ENCODE results near the gene SH3GLB2. TPM values are rescaled to one million over a fixed set of nuclear protein-coding genes. Genes with fewer than 3 reads are reported as not detected.

The SH3GLB2 gene
- total and polyA plus RNA-seq, 2 experiments from 2014 or later = 21.9 to 68.0 TPM

GRCh38 chr9:129038109-129038852, 10.2 kb upstream of the SH3GLB2 start:
- peaks cover 22% of the 10 kb centered on the region for H3K36me3 Mint-ChIP-seq (ENCODE audit: low read depth)
- TF ChIP-seq EZH2phosphoT487 (IDR thresholded peaks at IDR 0.05; ENCODE audit: unreplicated experiment) (no peak), CREB1 (CRISPR knock-in tag; IDR thresholded peaks at IDR 0.05; ENCODE audit: low read depth) (no peak)
- Histone ChIP-seq H3K36me3 (ENCODE audit: insufficient read depth) (0 out of 2 replicates have a peak, but pooled peaks cover 6% of the 10 kb centered on the region), H2AFZ (no peak overlapping the region), H3K4me3 (no peak overlapping the region; the same call in 1 of the 2 replicates), H3F3A (replicated peaks; ENCODE audit: low read depth) (0 out of 2 replicates have a peak, but pooled peaks cover 2% of the 10 kb centered on the region), H3K27ac (ENCODE audit: low read depth) (no peak overlapping the region), H3K4me1 (ENCODE audit: insufficient read depth) (no peaks in the 10 kb centered on the region), H3K27me3 (ENCODE audit: insufficient read depth) (no peaks in the 10 kb centered on the region), H3K9me2 (ENCODE audit: insufficient read depth) (no peaks in the 10 kb centered on the region), H4K20me1 (replicated peaks; ENCODE audit: insufficient read depth) (peaks cover 4% of the 10 kb centered on the region; the same call in 1 of the 2 replicates), H3K4me2 (peak overlapping the region; percentile 95; the same call in 1 of the 2 replicates), H3K79me2 (replicated peaks; ENCODE audit: insufficient read depth) (peaks cover 30% of the 10 kb centered on the region)
- H3K27ac Mint-ChIP-seq = no peak overlapping the region
- no peak for ATAC-seq
- no peaks in the 10 kb centered on the region for H3K9me3 Mint-ChIP-seq
- peaks cover 8% of the 10 kb centered on the region for H3K4me1 Mint-ChIP-seq
- peaks cover 11% of the 10 kb centered on the region for H3K27me3 Mint-ChIP-seq (ENCODE audit: insufficient read depth, low read depth, poor library complexity)
- H3K4me3 Mint-ChIP-seq = peak overlapping the region; percentile 93
- no peak for DNase-seq (ENCODE audit: low spot score)

- no peak overlapping the region for H3K27ac ChIP-seq (ENCODE audit: low read depth)
- peak overlapping the region; percentile 95 for H3K4me2 ChIP-seq
- H3K9me2 ChIP-seq (ENCODE audit: insufficient read depth) = no peaks in the 10 kb centered on the region
- 0 out of 2 replicates have a peak, but pooled peaks cover 6% of the 10 kb centered on the region for H3K36me3 ChIP-seq (ENCODE audit: insufficient read depth)
- H3K4me3 ChIP-seq = peak overlapping the region; percentile 72
- H3F3A ChIP-seq (replicated peaks; ENCODE audit: low read depth) = 0 out of 2 replicates have a peak, but pooled peaks cover 2% of the 10 kb centered on the region
- Mint-ChIP-seq H3K36me3 (ENCODE audit: low read depth) (peaks cover 19% of the 10 kb centered on the region), H3K27me3 (ENCODE audit: insufficient read depth, low read depth, poor library complexity) (peaks cover 11% of the 10 kb centered on the region), H3K27ac (no peak overlapping the region), H3K4me1 (peaks cover 8% of the 10 kb centered on the region), H3K9me3 (no peaks in the 10 kb centered on the region), H3K4me3 (peak overlapping the region; percentile 93)
- H3K27me3 ChIP-seq (ENCODE audit: insufficient read depth) = no peaks in the 10 kb centered on the region
- H4K20me1 ChIP-seq (replicated peaks; ENCODE audit: insufficient read depth) = peaks cover 4% of the 10 kb centered on the region; the same call in 1 of the 2 replicates
- H3K79me2 ChIP-seq (replicated peaks; ENCODE audit: insufficient read depth) = peaks cover 30% of the 10 kb centered on the region
- ATAC-seq = no peak
- H2AFZ ChIP-seq = no peak overlapping the region
- DNase-seq (ENCODE audit: low spot score) = no peak
- H3K4me1 ChIP-seq (ENCODE audit: insufficient read depth) = no peaks in the 10 kb centered on the region
- TF ChIP-seq NANOG (IDR thresholded peaks at IDR 0.05; ENCODE audit: borderline replicate concordance) (no peak), POLR2AphosphoS5 (IDR thresholded peaks at IDR 0.05; ENCODE audit: low read depth) (no peak), EZH2phosphoT487 (IDR thresholded peaks at IDR 0.05; ENCODE audit: unreplicated experiment) (no peak), EZH2 (IDR thresholded peaks at IDR 0.05; ENCODE audit: low read depth, unreplicated experiment) (no peak), ZNF462 (CRISPR knock-in tag; IDR thresholded peaks at IDR 0.05) (no peak), CREB1 (CRISPR knock-in tag; IDR thresholded peaks at IDR 0.05; ENCODE audit: low read depth) (no peak), STAT1 (IDR thresholded peaks at IDR 0.05; ENCODE audit: unreplicated experiment) (no peak), ZNF331 (CRISPR knock-in tag; IDR thresholded peaks at IDR 0.05; ENCODE audit: low read depth) (no peak)
- TF ChIP-seq, protein P1, sequence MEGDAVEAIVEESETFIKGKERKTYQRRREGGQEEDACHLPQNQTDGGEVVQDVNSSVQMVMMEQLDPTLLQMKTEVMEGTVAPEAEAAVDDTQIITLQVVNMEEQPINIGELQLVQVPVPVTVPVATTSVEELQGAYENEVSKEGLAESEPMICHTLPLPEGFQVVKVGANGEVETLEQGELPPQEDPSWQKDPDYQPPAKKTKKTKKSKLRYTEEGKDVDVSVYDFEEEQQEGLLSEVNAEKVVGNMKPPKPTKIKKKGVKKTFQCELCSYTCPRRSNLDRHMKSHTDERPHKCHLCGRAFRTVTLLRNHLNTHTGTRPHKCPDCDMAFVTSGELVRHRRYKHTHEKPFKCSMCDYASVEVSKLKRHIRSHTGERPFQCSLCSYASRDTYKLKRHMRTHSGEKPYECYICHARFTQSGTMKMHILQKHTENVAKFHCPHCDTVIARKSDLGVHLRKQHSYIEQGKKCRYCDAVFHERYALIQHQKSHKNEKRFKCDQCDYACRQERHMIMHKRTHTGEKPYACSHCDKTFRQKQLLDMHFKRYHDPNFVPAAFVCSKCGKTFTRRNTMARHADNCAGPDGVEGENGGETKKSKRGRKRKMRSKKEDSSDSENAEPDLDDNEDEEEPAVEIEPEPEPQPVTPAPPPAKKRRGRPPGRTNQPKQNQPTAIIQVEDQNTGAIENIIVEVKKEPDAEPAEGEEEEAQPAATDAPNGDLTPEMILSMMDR (conservative IDR thresholded peaks at IDR 0.05; ENCODE audit: low read depth in 2 of 2) = no peak
These were observed 9.6 kb upstream of the SH3GLB2 start for GRCh38 chr9:129037767-129038098.
